ENCODE results near the gene RAP2C. TPM values are rescaled to one million over a fixed set of nuclear protein-coding genes. Genes with fewer than 3 reads are reported as not detected.

Gene RAP2C
- total RNA-seq, 1 donor: 24.6 TPM

DNA sequence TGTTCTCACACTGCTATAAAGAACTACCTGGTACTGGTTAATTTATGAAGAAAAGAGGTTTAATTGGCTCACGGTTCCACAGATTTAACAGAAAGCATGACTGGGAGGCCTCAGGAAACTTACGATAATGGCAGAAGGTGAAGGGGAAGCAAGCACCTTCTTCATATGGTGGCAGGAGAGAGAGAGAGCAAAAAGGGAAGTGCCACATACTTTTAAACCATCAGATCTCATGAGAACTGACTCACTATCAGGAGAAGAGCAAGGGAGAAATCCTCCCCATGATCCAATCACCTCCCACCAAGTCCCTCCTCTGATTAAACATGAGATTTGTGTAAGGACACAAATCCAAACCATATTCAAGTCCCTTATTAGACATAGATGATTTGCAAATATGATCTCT lies 12.3 kb upstream of the RAP2C start:
- Histone ChIP-seq H3K27me3 (ENCODE audit: insufficient read depth, low read length) (peaks cover 9% of the 10 kb centered on the region), H3K27ac (ENCODE audit: low read depth, low read length) (no peak overlapping the region), H3K9me3 (ENCODE audit: low read depth, low read length) (no peaks in the 10 kb centered on the region), H3K4me3 (ENCODE audit: insufficient read depth, low read length) (no peak overlapping the region), H4K20me1 (ENCODE audit: insufficient read depth, low read length) (no peaks in the 10 kb centered on the region), H3K4me1 (ENCODE audit: insufficient read depth, low read length) (peaks cover 3% of the 10 kb centered on the region), H3K4me2 (ENCODE audit: insufficient read depth, low read length) (no peak overlapping the region), H2AFZ (ENCODE audit: low read length) (no peak overlapping the region), H3K36me3 (ENCODE audit: insufficient read depth, low read length) (no peaks in the 10 kb centered on the region), H3K79me2 (ENCODE audit: insufficient read depth, low read length) (no peaks in the 10 kb centered on the region)
- DNase-seq (ENCODE audit: insufficient read length, low spot score, missing footprints): no peak
- TF ChIP-seq, protein P1, sequence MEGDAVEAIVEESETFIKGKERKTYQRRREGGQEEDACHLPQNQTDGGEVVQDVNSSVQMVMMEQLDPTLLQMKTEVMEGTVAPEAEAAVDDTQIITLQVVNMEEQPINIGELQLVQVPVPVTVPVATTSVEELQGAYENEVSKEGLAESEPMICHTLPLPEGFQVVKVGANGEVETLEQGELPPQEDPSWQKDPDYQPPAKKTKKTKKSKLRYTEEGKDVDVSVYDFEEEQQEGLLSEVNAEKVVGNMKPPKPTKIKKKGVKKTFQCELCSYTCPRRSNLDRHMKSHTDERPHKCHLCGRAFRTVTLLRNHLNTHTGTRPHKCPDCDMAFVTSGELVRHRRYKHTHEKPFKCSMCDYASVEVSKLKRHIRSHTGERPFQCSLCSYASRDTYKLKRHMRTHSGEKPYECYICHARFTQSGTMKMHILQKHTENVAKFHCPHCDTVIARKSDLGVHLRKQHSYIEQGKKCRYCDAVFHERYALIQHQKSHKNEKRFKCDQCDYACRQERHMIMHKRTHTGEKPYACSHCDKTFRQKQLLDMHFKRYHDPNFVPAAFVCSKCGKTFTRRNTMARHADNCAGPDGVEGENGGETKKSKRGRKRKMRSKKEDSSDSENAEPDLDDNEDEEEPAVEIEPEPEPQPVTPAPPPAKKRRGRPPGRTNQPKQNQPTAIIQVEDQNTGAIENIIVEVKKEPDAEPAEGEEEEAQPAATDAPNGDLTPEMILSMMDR (IDR thresholded peaks at IDR 0.05; ENCODE audit: extremely low read depth, low read depth, low read length): no peak

DNA sequence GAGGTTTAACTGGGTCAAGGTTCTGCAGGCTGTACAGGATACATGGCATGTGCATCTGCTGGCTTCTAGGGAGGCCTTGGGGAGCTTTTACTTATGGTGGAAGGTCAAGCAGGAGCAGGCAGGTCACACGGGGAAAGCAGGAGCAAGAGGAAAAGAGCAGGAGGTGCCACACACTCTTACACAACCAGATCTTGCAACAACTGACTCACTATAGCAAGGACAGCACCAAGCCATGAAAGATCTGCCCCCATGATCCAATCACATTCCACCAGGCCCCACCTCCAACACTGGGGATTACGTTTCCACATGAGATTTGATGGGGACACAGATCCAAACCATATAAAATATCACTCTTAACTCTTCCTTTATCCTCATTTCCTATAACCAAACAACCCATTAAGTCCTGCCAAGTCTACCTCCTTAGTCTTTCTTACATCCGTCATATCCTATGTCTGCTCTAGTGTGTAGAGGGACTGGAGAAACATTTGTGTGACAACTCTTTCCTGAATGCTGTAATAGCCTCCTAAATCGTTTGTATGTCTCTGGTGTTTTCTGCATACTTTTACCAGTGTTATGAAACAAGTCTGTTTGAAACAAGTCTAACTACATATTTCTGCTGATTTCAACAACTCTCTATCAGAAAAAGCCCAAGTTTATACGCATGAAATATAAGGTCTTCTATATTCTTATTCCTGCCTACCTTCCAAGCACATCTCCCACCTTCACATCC lies 8.3 kb upstream of the RAP2C start:
- H4K20me1 ChIP-seq (ENCODE audit: insufficient read depth, low read length): no peaks in the 10 kb centered on the region
- peaks cover 3% of the 10 kb centered on the region for H3K4me1 ChIP-seq (ENCODE audit: insufficient read depth, low read length)
- no peak overlapping the region for H3K27ac ChIP-seq (ENCODE audit: low read depth, low read length)
- H3K4me3 ChIP-seq (ENCODE audit: insufficient read depth, low read length): no peak overlapping the region
- no peaks in the 10 kb centered on the region for H3K79me2 ChIP-seq (ENCODE audit: insufficient read depth, low read length)
- TF ChIP-seq, protein P1 (IDR thresholded peaks at IDR 0.05; ENCODE audit: extremely low read depth, low read depth, low read length): no peak
- no peak overlapping the region for H3K4me2 ChIP-seq (ENCODE audit: insufficient read depth, low read length)
- no peak overlapping the region for H2AFZ ChIP-seq (ENCODE audit: low read length)
- no peak for DNase-seq (ENCODE audit: insufficient read length, low spot score, missing footprints)
- no peaks in the 10 kb centered on the region for H3K9me3 ChIP-seq (ENCODE audit: low read depth, low read length)
- no peaks in the 10 kb centered on the region for H3K36me3 ChIP-seq (ENCODE audit: insufficient read depth, low read length)
- peaks cover 7% of the 10 kb centered on the region for H3K27me3 ChIP-seq (ENCODE audit: insufficient read depth, low read length)

DNA sequence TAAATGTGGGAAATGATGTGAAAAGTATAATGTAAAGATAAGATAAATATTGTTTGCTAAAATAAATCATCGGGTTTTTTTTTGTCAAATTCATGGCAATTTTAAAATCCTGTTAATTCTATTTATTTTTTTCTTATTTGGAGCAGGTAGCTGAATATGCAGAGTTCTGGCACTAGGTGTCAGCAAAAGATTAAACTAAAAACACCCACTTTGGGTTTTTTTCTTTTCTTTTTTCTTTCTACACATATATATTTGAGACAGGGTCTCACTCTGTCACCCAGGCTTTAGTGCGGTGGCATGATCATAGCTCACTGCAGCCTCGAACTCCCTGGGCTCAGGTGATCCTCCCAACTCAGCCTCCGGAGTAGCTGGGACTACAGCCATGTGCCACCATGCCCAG lies 6.9 kb upstream of the RAP2C start:
- H3K4me3 ChIP-seq (ENCODE audit: insufficient read depth, low read length): no peak overlapping the region
- no peak overlapping the region for H3K4me2 ChIP-seq (ENCODE audit: insufficient read depth, low read length)
- H2AFZ ChIP-seq (ENCODE audit: low read length): no peak overlapping the region
- no peaks in the 10 kb centered on the region for H3K79me2 ChIP-seq (ENCODE audit: insufficient read depth, low read length)
- H4K20me1 ChIP-seq (ENCODE audit: insufficient read depth, low read length): no peaks in the 10 kb centered on the region
- H3K27ac ChIP-seq (ENCODE audit: low read depth, low read length): no peak overlapping the region
- no peak for DNase-seq (ENCODE audit: insufficient read length, low spot score, missing footprints)
- TF ChIP-seq, protein P1 (IDR thresholded peaks at IDR 0.05; ENCODE audit: extremely low read depth, low read depth, low read length): peak; percentile 44
- no peaks in the 10 kb centered on the region for H3K9me3 ChIP-seq (ENCODE audit: low read depth, low read length)
- peaks cover 3% of the 10 kb centered on the region for H3K4me1 ChIP-seq (ENCODE audit: insufficient read depth, low read length)
- H3K36me3 ChIP-seq (ENCODE audit: insufficient read depth, low read length): no peaks in the 10 kb centered on the region
- peaks cover 7% of the 10 kb centered on the region for H3K27me3 ChIP-seq (ENCODE audit: insufficient read depth, low read length)

DNA sequence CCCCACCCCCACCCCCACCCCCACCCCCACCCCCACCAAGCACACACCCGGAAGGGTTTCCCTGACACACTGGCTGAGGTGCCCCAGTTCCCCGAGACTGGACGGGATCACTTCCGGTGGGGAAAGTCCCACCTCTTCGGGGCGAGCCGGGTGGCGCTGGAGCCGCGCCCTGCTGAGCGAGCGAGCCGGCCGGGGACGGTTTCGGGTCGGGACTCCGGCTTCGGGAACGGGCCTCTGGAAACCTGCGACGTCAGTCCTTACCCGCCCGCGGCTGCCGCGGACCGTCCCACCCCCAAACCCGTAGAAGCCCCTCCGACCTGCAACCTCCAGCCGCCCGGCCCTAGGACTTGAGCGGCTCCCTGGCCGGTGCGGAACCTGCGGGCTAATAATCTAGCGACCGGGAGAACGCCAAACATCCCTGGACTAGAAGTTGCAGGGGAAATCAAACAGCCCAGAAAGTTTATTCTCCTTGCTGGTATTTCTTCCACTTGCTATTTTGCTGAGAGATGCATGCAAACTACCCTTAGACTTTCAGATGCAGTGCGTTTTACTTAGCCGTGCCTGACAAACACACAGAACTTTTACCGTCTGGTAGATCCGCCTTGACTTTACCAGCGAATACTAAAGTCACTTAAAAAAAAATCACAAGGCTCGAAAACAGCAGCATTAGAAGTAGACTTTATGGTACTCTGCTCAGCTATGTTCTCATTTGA lies 991 bp downstream of the RAP2C start:
- Histone ChIP-seq H2AFZ (ENCODE audit: low read length) (peak overlapping the region; percentile 83), H3K4me3 (ENCODE audit: insufficient read depth, low read length) (peak overlapping the region; percentile 76), H3K4me2 (ENCODE audit: insufficient read depth, low read length) (peak overlapping the region; percentile 82), H4K20me1 (ENCODE audit: insufficient read depth, low read length) (peaks cover 6% of the 10 kb centered on the region), H3K79me2 (ENCODE audit: insufficient read depth, low read length) (peaks cover 25% of the 10 kb centered on the region), H3K9me3 (ENCODE audit: low read depth, low read length) (no peaks in the 10 kb centered on the region), H3K4me1 (ENCODE audit: insufficient read depth, low read length) (peaks cover 21% of the 10 kb centered on the region), H3K27me3 (ENCODE audit: insufficient read depth, low read length) (no peaks in the 10 kb centered on the region), H3K27ac (ENCODE audit: low read depth, low read length) (peak overlapping the region; percentile 48), H3K36me3 (ENCODE audit: insufficient read depth, low read length) (peaks cover 4% of the 10 kb centered on the region)
- TF ChIP-seq, protein P1 (IDR thresholded peaks at IDR 0.05; ENCODE audit: extremely low read depth, low read depth, low read length): no peak
- peak; percentile 94 for DNase-seq (ENCODE audit: insufficient read length, low spot score, missing footprints)

All from osteoblast (primary cell).